ENCODE results near the gene LCA5.

LCA5 gene

GRCh38 chr6:79520534-79520933 lies 16.7 kb downstream of the LCA5 start:
- H3K9me3 Mint-ChIP-seq = peaks cover 4% of the 10 kb centered on the region
- H3K4me1 Mint-ChIP-seq (ENCODE audit: low read depth) = no peaks in the 10 kb centered on the region
- intact Hi-C loops (cut with micrococcal nuclease) = no loop called here
- no peak overlapping the region for H3K27ac Mint-ChIP-seq
- H3K4me3 Mint-ChIP-seq = no peak overlapping the region
- H3K36me3 Mint-ChIP-seq (ENCODE audit: low read depth) = no peaks in the 10 kb centered on the region
- no peaks in the 10 kb centered on the region for H3K27me3 Mint-ChIP-seq

- Mint-ChIP-seq H3K27ac (no peak overlapping the region), H3K4me3 (no peak overlapping the region), H3K27me3 (no peaks in the 10 kb centered on the region), H3K36me3 (ENCODE audit: low read depth) (no peaks in the 10 kb centered on the region), H3K4me1 (ENCODE audit: low read depth) (no peaks in the 10 kb centered on the region), H3K9me3 (no peaks in the 10 kb centered on the region)
- intact Hi-C loops (cut with micrococcal nuclease) = no loop called here
These were observed 18.4 kb downstream of the LCA5 start for GRCh38 chr6:79518842-79519241.

GRCh38 chr6:79515436-79515835 lies 21.8 kb downstream of the LCA5 start:
- no peaks in the 10 kb centered on the region for H3K27me3 Mint-ChIP-seq
- H3K27ac Mint-ChIP-seq = no peak overlapping the region
- H3K9me3 Mint-ChIP-seq = no peaks in the 10 kb centered on the region
- no peaks in the 10 kb centered on the region for H3K4me1 Mint-ChIP-seq (ENCODE audit: low read depth)
- intact Hi-C loops (cut with micrococcal nuclease) = no loop called here
- H3K4me3 Mint-ChIP-seq = no peak overlapping the region
- H3K36me3 Mint-ChIP-seq (ENCODE audit: low read depth) = no peaks in the 10 kb centered on the region

GRCh38 chr6:79513111-79513510 lies 24.1 kb downstream of the LCA5 start:
- no peaks in the 10 kb centered on the region for H3K9me3 Mint-ChIP-seq
- intact Hi-C loops (cut with micrococcal nuclease) = no loop called here
- no peaks in the 10 kb centered on the region for H3K27me3 Mint-ChIP-seq

GRCh38 chr6:79512014-79512413 lies 25.2 kb downstream of the LCA5 start:
- Mint-ChIP-seq H3K36me3 (ENCODE audit: low read depth) (no peaks in the 10 kb centered on the region), H3K27me3 (no peaks in the 10 kb centered on the region), H3K27ac (no peak overlapping the region), H3K9me3 (no peaks in the 10 kb centered on the region), H3K4me3 (no peak overlapping the region), H3K4me1 (ENCODE audit: low read depth) (no peaks in the 10 kb centered on the region)
- intact Hi-C loops (cut with micrococcal nuclease) = no loop called here

More at GRCh38 chr6:79513111-79513510, 24.1 kb downstream of the LCA5 start:
- H3K4me3 Mint-ChIP-seq = no peak overlapping the region
- no peaks in the 10 kb centered on the region for H3K4me1 Mint-ChIP-seq (ENCODE audit: low read depth)
- H3K27ac Mint-ChIP-seq = no peak overlapping the region
- no peaks in the 10 kb centered on the region for H3K36me3 Mint-ChIP-seq (ENCODE audit: low read depth)

GRCh38 chr6:79510707-79511106 lies 26.5 kb downstream of the LCA5 start:
- no peaks in the 10 kb centered on the region for H3K27me3 Mint-ChIP-seq
- H3K27ac Mint-ChIP-seq = no peak overlapping the region
- no peaks in the 10 kb centered on the region for H3K4me1 Mint-ChIP-seq (ENCODE audit: low read depth)
- no peaks in the 10 kb centered on the region for H3K36me3 Mint-ChIP-seq (ENCODE audit: low read depth)
- intact Hi-C loops (cut with micrococcal nuclease) = no loop called here
- no peaks in the 10 kb centered on the region for H3K9me3 Mint-ChIP-seq
- no peak overlapping the region for H3K4me3 Mint-ChIP-seq

- Mint-ChIP-seq H3K27me3 (no peaks in the 10 kb centered on the region), H3K4me1 (ENCODE audit: low read depth) (no peaks in the 10 kb centered on the region), H3K4me3 (no peak overlapping the region), H3K36me3 (ENCODE audit: low read depth) (no peaks in the 10 kb centered on the region), H3K9me3 (no peaks in the 10 kb centered on the region), H3K27ac (no peak overlapping the region)
- intact Hi-C loops (cut with micrococcal nuclease) = no loop called here
These were observed 31.0 kb downstream of the LCA5 start for GRCh38 chr6:79506251-79506650.

- no peak overlapping the region for H3K27ac Mint-ChIP-seq
- no peaks in the 10 kb centered on the region for H3K4me1 Mint-ChIP-seq (ENCODE audit: low read depth)
- no peaks in the 10 kb centered on the region for H3K9me3 Mint-ChIP-seq
- no peaks in the 10 kb centered on the region for H3K36me3 Mint-ChIP-seq (ENCODE audit: low read depth)
- H3K27me3 Mint-ChIP-seq = no peaks in the 10 kb centered on the region
- no peak overlapping the region for H3K4me3 Mint-ChIP-seq
- intact Hi-C loops (cut with micrococcal nuclease) = no loop called here
These were observed 32.9 kb downstream of the LCA5 start for GRCh38 chr6:79504372-79504771.

GRCh38 chr6:79498842-79499241 lies 38.4 kb downstream of the LCA5 start:
- H3K4me3 Mint-ChIP-seq = no peak overlapping the region
- no peaks in the 10 kb centered on the region for H3K27me3 Mint-ChIP-seq
- H3K36me3 Mint-ChIP-seq (ENCODE audit: low read depth) = no peaks in the 10 kb centered on the region
- no peaks in the 10 kb centered on the region for H3K4me1 Mint-ChIP-seq (ENCODE audit: low read depth)
- intact Hi-C loops (cut with micrococcal nuclease) = no loop called here
- no peak overlapping the region for H3K27ac Mint-ChIP-seq
- H3K9me3 Mint-ChIP-seq = no peaks in the 10 kb centered on the region

- H3K27me3 Mint-ChIP-seq = no peaks in the 10 kb centered on the region
- no peaks in the 10 kb centered on the region for H3K4me1 Mint-ChIP-seq (ENCODE audit: low read depth)
- intact Hi-C loops (cut with micrococcal nuclease) = no loop called here
- no peaks in the 10 kb centered on the region for H3K36me3 Mint-ChIP-seq (ENCODE audit: low read depth)
- H3K9me3 Mint-ChIP-seq = no peaks in the 10 kb centered on the region
- no peak overlapping the region for H3K27ac Mint-ChIP-seq
- no peak overlapping the region for H3K4me3 Mint-ChIP-seq
These were observed 42.0 kb downstream of the LCA5 start for GRCh38 chr6:79495246-79495645.

GRCh38 chr6:79494841-79495240 lies 42.4 kb downstream of the LCA5 start:
- H3K4me3 Mint-ChIP-seq = no peak overlapping the region
- H3K27me3 Mint-ChIP-seq = no peaks in the 10 kb centered on the region
- H3K27ac Mint-ChIP-seq = no peak overlapping the region
- H3K36me3 Mint-ChIP-seq (ENCODE audit: low read depth) = no peaks in the 10 kb centered on the region
- no peaks in the 10 kb centered on the region for H3K4me1 Mint-ChIP-seq (ENCODE audit: low read depth)
- intact Hi-C loops (cut with micrococcal nuclease) = no loop called here
- H3K9me3 Mint-ChIP-seq = no peaks in the 10 kb centered on the region

- Mint-ChIP-seq H3K36me3 (ENCODE audit: low read depth) (no peaks in the 10 kb centered on the region), H3K4me3 (no peak overlapping the region), H3K4me1 (ENCODE audit: low read depth) (peaks cover 5% of the 10 kb centered on the region), H3K27ac (no peak overlapping the region), H3K9me3 (no peaks in the 10 kb centered on the region), H3K27me3 (no peaks in the 10 kb centered on the region)
- intact Hi-C loops (cut with micrococcal nuclease) = no loop called here
These were observed 66.5 kb downstream of the LCA5 start for GRCh38 chr6:79470728-79471127.

GRCh38 chr6:79469376-79470246 lies 67.6 kb downstream of the LCA5 start:
- no peak overlapping the region for H3K4me3 Mint-ChIP-seq
- H3K27ac Mint-ChIP-seq = no peak overlapping the region
- no peaks in the 10 kb centered on the region for H3K9me3 Mint-ChIP-seq
- no peaks in the 10 kb centered on the region for H3K27me3 Mint-ChIP-seq
- H3K36me3 Mint-ChIP-seq (ENCODE audit: low read depth) = no peaks in the 10 kb centered on the region
- H3K4me1 Mint-ChIP-seq (ENCODE audit: low read depth) = peaks cover 5% of the 10 kb centered on the region
- intact Hi-C loops (cut with micrococcal nuclease) = no loop called here

- intact Hi-C loops (cut with micrococcal nuclease) = no loop called here
- Mint-ChIP-seq H3K36me3 (ENCODE audit: low read depth) (no peaks in the 10 kb centered on the region), H3K27me3 (no peaks in the 10 kb centered on the region), H3K4me1 (ENCODE audit: low read depth) (peaks cover 5% of the 10 kb centered on the region), H3K27ac (no peak overlapping the region), H3K4me3 (no peak overlapping the region), H3K9me3 (no peaks in the 10 kb centered on the region)
These were observed 68.6 kb downstream of the LCA5 start for GRCh38 chr6:79468587-79468986.

GRCh38 chr6:79468116-79468515 lies 69.1 kb downstream of the LCA5 start:
- intact Hi-C loops (cut with micrococcal nuclease) = no loop called here
- Mint-ChIP-seq H3K36me3 (ENCODE audit: low read depth) (no peaks in the 10 kb centered on the region), H3K4me3 (no peak overlapping the region), H3K9me3 (no peaks in the 10 kb centered on the region), H3K27me3 (no peaks in the 10 kb centered on the region), H3K4me1 (ENCODE audit: low read depth) (peaks cover 5% of the 10 kb centered on the region), H3K27ac (no peak overlapping the region)
